Measurements from ENCODE around the gene DACH1.

DACH1 gene

DNA sequence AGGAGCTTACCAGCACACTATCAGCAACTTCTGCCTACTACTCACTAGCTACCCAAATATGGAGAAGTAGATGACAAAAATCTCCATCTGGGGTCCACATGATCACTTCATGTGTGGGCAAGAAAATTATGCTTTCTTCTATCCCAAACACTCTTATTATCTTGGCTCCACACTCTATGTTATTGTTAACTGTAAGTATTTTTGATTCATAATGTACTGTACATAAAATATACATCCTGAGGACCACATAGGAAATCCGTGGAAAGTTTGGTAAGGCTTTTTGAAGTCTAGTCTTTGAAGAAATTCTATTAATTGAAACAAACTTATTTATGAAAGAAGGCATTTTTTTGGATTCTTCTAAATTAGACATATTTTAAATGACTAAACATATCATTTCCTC, 378.8 kb downstream of the DACH1 start:
- DNase-seq (ENCODE audit: low read depth): no peak
- H3K4me3 ChIP-seq (ENCODE audit: control insufficient read depth, low read depth, low read length): no peak overlapping the region
- TF ChIP-seq, protein P1, sequence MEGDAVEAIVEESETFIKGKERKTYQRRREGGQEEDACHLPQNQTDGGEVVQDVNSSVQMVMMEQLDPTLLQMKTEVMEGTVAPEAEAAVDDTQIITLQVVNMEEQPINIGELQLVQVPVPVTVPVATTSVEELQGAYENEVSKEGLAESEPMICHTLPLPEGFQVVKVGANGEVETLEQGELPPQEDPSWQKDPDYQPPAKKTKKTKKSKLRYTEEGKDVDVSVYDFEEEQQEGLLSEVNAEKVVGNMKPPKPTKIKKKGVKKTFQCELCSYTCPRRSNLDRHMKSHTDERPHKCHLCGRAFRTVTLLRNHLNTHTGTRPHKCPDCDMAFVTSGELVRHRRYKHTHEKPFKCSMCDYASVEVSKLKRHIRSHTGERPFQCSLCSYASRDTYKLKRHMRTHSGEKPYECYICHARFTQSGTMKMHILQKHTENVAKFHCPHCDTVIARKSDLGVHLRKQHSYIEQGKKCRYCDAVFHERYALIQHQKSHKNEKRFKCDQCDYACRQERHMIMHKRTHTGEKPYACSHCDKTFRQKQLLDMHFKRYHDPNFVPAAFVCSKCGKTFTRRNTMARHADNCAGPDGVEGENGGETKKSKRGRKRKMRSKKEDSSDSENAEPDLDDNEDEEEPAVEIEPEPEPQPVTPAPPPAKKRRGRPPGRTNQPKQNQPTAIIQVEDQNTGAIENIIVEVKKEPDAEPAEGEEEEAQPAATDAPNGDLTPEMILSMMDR (conservative IDR thresholded peaks at IDR 0.05; ENCODE audit: control insufficient read depth, insufficient read depth, low read depth, low read length): no peak

DNA sequence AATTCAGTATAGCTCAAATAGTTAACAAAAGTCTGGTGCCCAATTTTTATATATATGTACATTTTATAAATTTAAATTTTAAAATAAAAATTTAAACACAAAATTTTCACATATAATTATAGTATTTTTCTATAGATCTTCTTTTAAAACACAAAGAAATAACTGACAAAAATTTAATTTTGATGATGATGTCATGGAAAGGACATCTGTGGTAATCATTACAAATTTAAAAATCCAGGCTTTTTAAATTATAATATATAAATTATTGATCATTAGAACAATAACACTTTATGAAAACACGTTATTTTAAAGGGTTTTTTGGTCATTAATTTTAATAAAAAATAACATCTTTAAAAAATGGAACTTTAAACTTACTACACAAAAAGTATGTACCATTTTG, 381.1 kb downstream of the DACH1 start:
- no peak overlapping the region for H3K4me3 ChIP-seq (ENCODE audit: control insufficient read depth, low read depth, low read length)
- no peak for DNase-seq (ENCODE audit: low read depth)
- TF ChIP-seq, protein P1 (conservative IDR thresholded peaks at IDR 0.05; ENCODE audit: control insufficient read depth, insufficient read depth, low read depth, low read length): no peak

DNA sequence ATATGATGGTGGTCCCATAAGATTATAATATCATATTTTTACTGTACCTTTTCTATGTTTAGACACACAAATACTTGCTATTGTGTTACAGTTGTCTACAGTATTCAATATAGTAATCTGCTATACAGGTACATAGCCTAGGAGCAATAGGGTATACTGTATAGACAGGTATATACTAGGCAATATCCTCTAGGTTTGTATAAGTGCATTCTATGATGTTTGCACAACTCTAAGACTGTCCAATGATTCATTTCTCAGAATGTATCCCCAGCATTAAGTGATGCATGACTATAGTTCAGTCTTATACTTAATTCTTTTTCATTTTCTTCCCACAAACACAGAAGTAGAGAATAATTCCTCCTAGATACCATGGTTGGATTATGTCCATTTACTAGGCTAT, 383.3 kb downstream of the DACH1 start:
- DNase-seq (ENCODE audit: low read depth): no peak
- TF ChIP-seq, protein P1 (conservative IDR thresholded peaks at IDR 0.05; ENCODE audit: control insufficient read depth, insufficient read depth, low read depth, low read length): no peak
- H3K4me3 ChIP-seq (ENCODE audit: control insufficient read depth, low read depth, low read length): no peak overlapping the region

DNA sequence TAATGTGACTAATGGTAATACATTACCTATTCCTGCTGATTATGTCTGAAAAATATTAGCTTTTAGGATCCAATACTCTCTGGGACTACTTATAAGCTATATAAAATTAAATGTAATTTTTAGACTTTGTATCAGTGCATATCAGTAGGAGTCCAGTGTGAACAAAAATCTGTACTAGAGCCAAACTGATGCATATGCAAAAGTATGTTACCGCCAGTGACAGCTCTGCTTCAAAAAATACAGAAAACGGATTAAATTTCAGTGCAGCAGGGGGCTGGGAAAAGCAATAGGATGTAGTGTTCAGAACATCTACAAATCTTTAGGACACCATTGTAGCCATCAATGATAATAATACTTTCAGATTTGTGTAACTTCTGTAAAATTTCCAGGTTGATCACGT, 385.5 kb downstream of the DACH1 start:
- TF ChIP-seq, protein P1 (conservative IDR thresholded peaks at IDR 0.05; ENCODE audit: control insufficient read depth, insufficient read depth, low read depth, low read length): no peak
- no peak overlapping the region for H3K4me3 ChIP-seq (ENCODE audit: control insufficient read depth, low read depth, low read length)
- DNase-seq (ENCODE audit: low read depth): no peak

DNA sequence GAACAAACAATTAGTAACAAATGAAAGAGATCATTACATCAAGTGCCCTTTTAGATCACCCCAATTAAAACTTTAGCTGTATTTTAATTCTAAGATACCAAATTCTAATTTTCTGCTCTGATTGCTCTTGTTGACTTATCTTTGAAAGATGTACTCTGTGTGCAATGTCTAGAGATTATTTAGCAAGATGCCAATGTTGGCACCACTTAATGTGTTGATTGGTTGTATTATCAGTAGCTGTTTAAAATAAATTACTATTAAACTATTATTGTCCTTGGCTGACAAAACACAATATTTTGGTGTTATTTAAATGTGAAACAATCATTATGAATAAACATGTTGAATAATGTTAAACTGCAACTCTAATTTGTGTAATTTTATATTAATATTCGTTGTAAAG, 386.0 kb downstream of the DACH1 start:
- no peak for DNase-seq (ENCODE audit: low read depth)
- H3K4me3 ChIP-seq (ENCODE audit: control insufficient read depth, low read depth, low read length): no peak overlapping the region
- TF ChIP-seq, protein P1 (conservative IDR thresholded peaks at IDR 0.05; ENCODE audit: control insufficient read depth, insufficient read depth, low read depth, low read length): no peak

DNA sequence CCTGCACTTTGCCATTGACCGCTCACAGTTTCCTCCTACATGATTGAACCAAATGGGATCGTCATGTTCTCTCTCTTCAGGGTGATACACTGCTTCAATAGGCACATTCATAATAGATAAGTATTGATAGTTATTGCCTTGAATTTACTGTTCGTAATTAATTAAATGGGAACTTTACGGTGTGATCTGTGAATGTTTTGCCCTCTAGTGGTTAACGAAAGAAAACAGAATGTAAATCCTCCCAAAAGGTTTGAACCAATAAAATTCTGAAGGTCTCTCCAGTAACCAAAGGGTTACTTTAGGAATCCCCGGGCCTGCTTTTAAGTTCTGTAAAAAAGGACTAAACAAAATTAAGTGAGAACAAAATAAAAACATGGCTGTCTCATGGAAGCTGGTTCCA, 389.3 kb downstream of the DACH1 start:
- H3K4me3 ChIP-seq (ENCODE audit: control insufficient read depth, low read depth, low read length): no peak overlapping the region
- DNase-seq (ENCODE audit: low read depth): no peak
- TF ChIP-seq, protein P1 (conservative IDR thresholded peaks at IDR 0.05; ENCODE audit: control insufficient read depth, insufficient read depth, low read depth, low read length): peak; percentile 10

DNA sequence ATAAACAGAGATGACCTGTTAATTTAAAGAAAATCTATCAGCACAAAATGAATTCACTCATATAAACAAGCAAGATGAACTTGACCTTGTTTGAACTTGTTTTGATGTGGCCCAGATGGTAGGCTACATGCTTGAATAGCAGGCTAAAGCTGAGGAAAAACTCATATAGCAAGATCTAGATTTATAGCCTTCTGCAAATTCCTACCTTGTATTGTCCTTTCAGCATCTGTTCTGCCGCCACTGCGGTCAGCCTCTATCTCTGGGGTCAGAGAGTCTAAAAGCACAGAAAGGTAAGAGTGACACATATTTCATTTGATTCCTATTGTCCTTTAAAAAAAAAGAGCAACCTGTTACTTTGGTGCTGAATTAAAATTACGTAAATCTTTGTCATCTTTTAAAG, 392.1 kb downstream of the DACH1 start:
- TF ChIP-seq, protein P1 (conservative IDR thresholded peaks at IDR 0.05; ENCODE audit: control insufficient read depth, insufficient read depth, low read depth, low read length): no peak
- no peak for DNase-seq (ENCODE audit: low read depth)
- no peak overlapping the region for H3K4me3 ChIP-seq (ENCODE audit: control insufficient read depth, low read depth, low read length)
